Subcutaneous adipose tissue (tissue), 4 donors: ENCODE results near the gene USP17L15. TPM values are rescaled to one million over a fixed set of nuclear protein-coding genes. Genes with fewer than 3 reads are reported as not detected.
"Not testable (repeated sequence)": the region's sequence is repeated elsewhere in the genome, so short reads cannot be mapped to it uniquely, and the experiment has no call there.

ENCODE experiments used
- CTCF ChIP-seq: fragments of 450-650 bp; IDR thresholded peaks from one replicate; pipeline ENCODE4 v1.5.1; 2016; ENCODE audit warnings: low read depth, mild to moderate bottlenecking, control low read depth, antibody characterized with exemption, moderate library complexity
- total RNA-seq, 4 donors: library from RNA; depleted of rRNA; stranded (reverse); fragments of >200 nt; gene quantifications; one replicate each; pipeline ENCODE4 v1.1.0, GENCODE V29; 2016

USP17L15 gene
- not detected for total RNA-seq

GRCh38 chr4:9234085-9234484 lies at the start of gene USP17L15:
USP17L15 (plus strand) TSS chr4:9234385; CDS start chr4:9234385, 0 bp downstream.
- not testable (repeated sequence) for TF ChIP-seq CTCF

GRCh38 chr4:9210357-9210756 lies 23.8 kb upstream of the USP17L15 start, which contains the start of gene USP17L10:
USP17L10 (plus strand) TSS chr4:9210657; CDS start chr4:9210657, 0 bp downstream.
- not testable (repeated sequence) for TF ChIP-seq CTCF

GRCh38 chr4:9215105-9215504 lies 19.1 kb upstream of the USP17L15 start, which contains the start of gene USP17L11:
USP17L11 (plus strand) TSS chr4:9215405; CDS start chr4:9215405, 0 bp downstream.
- not testable (repeated sequence) for TF ChIP-seq CTCF

GRCh38 chr4:9219852-9220251 lies 14.3 kb upstream of the USP17L15 start, which contains the start of gene USP17L12:
USP17L12 (plus strand) TSS chr4:9220152; CDS start chr4:9220152, 0 bp downstream.
- not testable (repeated sequence) for TF ChIP-seq CTCF

- TF ChIP-seq CTCF: not testable (repeated sequence)
Measured at GRCh38 chr4:9224596-9224995, 9.6 kb upstream of the USP17L15 start, which contains the start of gene USP17L13. USP17L13 (plus strand) TSS chr4:9224896; CDS start chr4:9224896, 0 bp downstream.

- TF ChIP-seq CTCF: not testable (repeated sequence)
Measured at GRCh38 chr4:9243579-9243978, 9.4 kb downstream of the USP17L15 start, which contains the start of gene USP17L17. USP17L17 (plus strand) TSS chr4:9243879; CDS start chr4:9243879, 0 bp downstream.

GRCh38 chr4:9247953-9248680 lies 13.9 kb downstream of the USP17L15 start, which contains the start of gene USP17L18:
USP17L18 (plus strand) TSS chr4:9248630; CDS start chr4:9248630, 0 bp downstream.
- not testable (repeated sequence) for TF ChIP-seq CTCF
